ENCODE measurements around the gene EXOC4.

- TF ChIP-seq, protein P1, sequence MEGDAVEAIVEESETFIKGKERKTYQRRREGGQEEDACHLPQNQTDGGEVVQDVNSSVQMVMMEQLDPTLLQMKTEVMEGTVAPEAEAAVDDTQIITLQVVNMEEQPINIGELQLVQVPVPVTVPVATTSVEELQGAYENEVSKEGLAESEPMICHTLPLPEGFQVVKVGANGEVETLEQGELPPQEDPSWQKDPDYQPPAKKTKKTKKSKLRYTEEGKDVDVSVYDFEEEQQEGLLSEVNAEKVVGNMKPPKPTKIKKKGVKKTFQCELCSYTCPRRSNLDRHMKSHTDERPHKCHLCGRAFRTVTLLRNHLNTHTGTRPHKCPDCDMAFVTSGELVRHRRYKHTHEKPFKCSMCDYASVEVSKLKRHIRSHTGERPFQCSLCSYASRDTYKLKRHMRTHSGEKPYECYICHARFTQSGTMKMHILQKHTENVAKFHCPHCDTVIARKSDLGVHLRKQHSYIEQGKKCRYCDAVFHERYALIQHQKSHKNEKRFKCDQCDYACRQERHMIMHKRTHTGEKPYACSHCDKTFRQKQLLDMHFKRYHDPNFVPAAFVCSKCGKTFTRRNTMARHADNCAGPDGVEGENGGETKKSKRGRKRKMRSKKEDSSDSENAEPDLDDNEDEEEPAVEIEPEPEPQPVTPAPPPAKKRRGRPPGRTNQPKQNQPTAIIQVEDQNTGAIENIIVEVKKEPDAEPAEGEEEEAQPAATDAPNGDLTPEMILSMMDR (IDR thresholded peaks at IDR 0.05), result no peak
- no peak for TF ChIP-seq POLR2A (IDR thresholded peaks at IDR 0.05)
These were observed 538.0 kb downstream of the EXOC4 start for GRCh38 chr7:133790911-133791310.

All from lower leg skin (tissue), 3 donors.